Effector memory CD8-positive, alpha-beta T cell (primary cell): Measurements from ENCODE around the gene CDH26.

Source experiments
- ATAC-seq: fragments of 150-1000 bp; cut with Tn5 transposase; replicated peaks from 2 replicates; pipeline ENCODE4 v1.10.0; 2021; ENCODE audit warnings: mild to moderate bottlenecking, moderate library complexity
- DNase-seq, 3 experiments: peaks; one replicate each; pipeline ENCODE4 v3.0.0; 2021
- H3K27ac Mint-ChIP-seq, 2 donors: one replicate each; pipeline ENCODE4 v1.8.0; 2022; ENCODE audit warnings: mild to moderate bottlenecking in 2 of 2, mixed read lengths in 2 of 2, moderate library complexity in 2 of 2
- H3K27me3 Mint-ChIP-seq, 2 donors: one replicate each; pipeline ENCODE4 v1.8.0; 2022; ENCODE audit warnings: mixed read lengths in 2 of 2
- H3K36me3 Mint-ChIP-seq: one replicate; pipeline ENCODE4 v1.8.0; 2022; ENCODE audit warnings: mild to moderate bottlenecking, moderate library complexity, mixed read lengths; ENCODE audit not compliant: insufficient read depth
- H3K4me1 Mint-ChIP-seq, 2 donors: one replicate each; pipeline ENCODE4 v1.8.0; 2022; ENCODE audit warnings: low read depth in 2 of 2, mixed read lengths in 2 of 2
- H3K4me3 Mint-ChIP-seq, 2 donors: one replicate each; pipeline ENCODE4 v1.8.0; 2022; ENCODE audit warnings: mild to moderate bottlenecking in 2 of 2, mixed read lengths in 2 of 2, moderate library complexity in 2 of 2
- H3K9me3 Mint-ChIP-seq, 2 donors: one replicate each; pipeline ENCODE4 v1.8.0; 2022; ENCODE audit warnings: mixed read lengths in 2 of 2
- total RNA-seq, 9 experiments: gene quantifications; one replicate each; lab custom pipeline; 2026; lab: John Stamatoyannopoulos, UW

CDH26 gene
- 0.67 to 6.9 (median 1.4) reads per million in 9 experiments for total RNA-seq

GRCh38 chr20:59958123-59958522 lies at the start of gene CDH26:
Gene CDH26 (plus strand): TSS chr20:59958423. CDS start chr20:59958727, 304 bp downstream.
- Mint-ChIP-seq H3K36me3 (no peaks in the 10 kb centered on the region), H3K9me3 (no peaks in the 10 kb centered on the region), H3K27ac (no peak within 1 kb of the TSS), H3K27me3 (no peaks in the 10 kb centered on the region), H3K4me3 (no peak within 1 kb of the TSS), H3K4me1 (no peaks in the 10 kb centered on the region)
- no peak for DNase-seq
- no peak for ATAC-seq

- H3K4me1 Mint-ChIP-seq: no peaks in the 10 kb centered on the region
- H3K9me3 Mint-ChIP-seq: no peaks in the 10 kb centered on the region
- H3K36me3 Mint-ChIP-seq: no peaks in the 10 kb centered on the region
- no peak overlapping the region for H3K4me3 Mint-ChIP-seq
- ATAC-seq: no peak
- DNase-seq: no peak
- no peak overlapping the region for H3K27ac Mint-ChIP-seq
- H3K27me3 Mint-ChIP-seq: no peaks in the 10 kb centered on the region
Observed at GRCh38 chr20:59908855-59909254, 49.4 kb upstream of the CDH26 start.

- Mint-ChIP-seq H3K27me3 (no peaks in the 10 kb centered on the region), H3K36me3 (no peaks in the 10 kb centered on the region), H3K4me3 (no peak overlapping the region), H3K27ac (no peak overlapping the region), H3K9me3 (no peaks in the 10 kb centered on the region), H3K4me1 (no peaks in the 10 kb centered on the region)
- no peak for DNase-seq
- ATAC-seq: no peak
Observed at GRCh38 chr20:59911041-59911440, 47.2 kb upstream of the CDH26 start.

- ATAC-seq (no peak), DNase-seq (no peak)
- Mint-ChIP-seq H3K4me3 (no peak overlapping the region), H3K27ac (no peak overlapping the region), H3K27me3 (no peaks in the 10 kb centered on the region), H3K9me3 (no peaks in the 10 kb centered on the region), H3K4me1 (no peaks in the 10 kb centered on the region), H3K36me3 (peaks cover 4% of the 10 kb centered on the region)
Observed at GRCh38 chr20:59912609-59913008, 45.6 kb upstream of the CDH26 start.

- no peaks in the 10 kb centered on the region for H3K27me3 Mint-ChIP-seq
Observed at GRCh38 chr20:59920944-59921343, 37.3 kb upstream of the CDH26 start.

GRCh38 chr20:59923514-59923913 lies 34.7 kb upstream of the CDH26 start:
- no peaks in the 10 kb centered on the region for H3K36me3 Mint-ChIP-seq
- H3K4me1 Mint-ChIP-seq: peaks cover 0 to 3% of the 10 kb centered on the region in 2 donors
- H3K9me3 Mint-ChIP-seq: no peaks in the 10 kb centered on the region
- no peak for DNase-seq
- no peak overlapping the region for H3K4me3 Mint-ChIP-seq
- no peak overlapping the region for H3K27ac Mint-ChIP-seq
- ATAC-seq: no peak
- H3K27me3 Mint-ChIP-seq: no peaks in the 10 kb centered on the region

More at GRCh38 chr20:59920944-59921343, 37.3 kb upstream of the CDH26 start:
- Mint-ChIP-seq H3K36me3 (peaks cover 4% of the 10 kb centered on the region), H3K4me1 (peaks cover 0 to 3% of the 10 kb centered on the region in 2 donors), H3K27ac (no peak overlapping the region), H3K9me3 (no peaks in the 10 kb centered on the region), H3K4me3 (no peak overlapping the region)
- ATAC-seq (no peak), DNase-seq (no peak)

- no peak for ATAC-seq
Observed at GRCh38 chr20:59925359-59925758, 32.9 kb upstream of the CDH26 start.

GRCh38 chr20:59925899-59926298 lies 32.3 kb upstream of the CDH26 start:
- DNase-seq (no peak), ATAC-seq (no peak)
- no peaks in the 10 kb centered on the region for H3K9me3 Mint-ChIP-seq
- H3K36me3 Mint-ChIP-seq: no peaks in the 10 kb centered on the region
- no peak overlapping the region for H3K4me3 Mint-ChIP-seq
- peaks cover 0 to 3% of the 10 kb centered on the region in 2 donors for H3K4me1 Mint-ChIP-seq
- H3K27ac Mint-ChIP-seq: no peak overlapping the region
- H3K27me3 Mint-ChIP-seq: no peaks in the 10 kb centered on the region

More at GRCh38 chr20:59925359-59925758, 32.9 kb upstream of the CDH26 start:
- Mint-ChIP-seq H3K27me3 (no peaks in the 10 kb centered on the region), H3K9me3 (no peaks in the 10 kb centered on the region), H3K4me1 (peaks cover 0 to 3% of the 10 kb centered on the region in 2 donors), H3K36me3 (no peaks in the 10 kb centered on the region), H3K27ac (peak overlapping the region in 1 of 2 donors; percentile 64), H3K4me3 (no peak overlapping the region)
- no peak for DNase-seq

GRCh38 chr20:59931511-59932312 lies 26.5 kb upstream of the CDH26 start:
- Mint-ChIP-seq H3K4me3 (peak overlapping the region; percentile 51 to 79), H3K4me1 (peaks cover 0 to 7% of the 10 kb centered on the region in 2 donors), H3K27ac (no peak overlapping the region), H3K36me3 (peaks cover 6% of the 10 kb centered on the region), H3K27me3 (no peaks in the 10 kb centered on the region), H3K9me3 (no peaks in the 10 kb centered on the region)
- DNase-seq (no peak), ATAC-seq (no peak)

- DNase-seq: no peak
- Mint-ChIP-seq H3K27me3 (no peaks in the 10 kb centered on the region), H3K4me1 (peaks cover 0 to 7% of the 10 kb centered on the region in 2 donors), H3K4me3 (peak overlapping the region; percentile 74 to 79), H3K9me3 (no peaks in the 10 kb centered on the region), H3K36me3 (peaks cover 6% of the 10 kb centered on the region), H3K27ac (no peak overlapping the region)
- no peak for ATAC-seq
Observed at GRCh38 chr20:59932616-59933295, 25.5 kb upstream of the CDH26 start.

GRCh38 chr20:59933296-59933848 lies 24.9 kb upstream of the CDH26 start, which contains the start of gene SYCP2:
Gene SYCP2 (minus strand): TSS chr20:59933637. CDS start chr20:59922413, 11,224 bp downstream.
- Mint-ChIP-seq H3K27me3 (no peaks in the 10 kb centered on the region), H3K9me3 (no peaks in the 10 kb centered on the region), H3K4me1 (peaks cover 2 to 10% of the 10 kb centered on the region in 2 donors), H3K27ac (peak within 1 kb of the TSS; percentile 46 to 71), H3K4me3 (peak within 1 kb of the TSS; percentile 74 to 79), H3K36me3 (peaks cover 8% of the 10 kb centered on the region)
- ATAC-seq: peak; percentile 82
- peak; percentile 48 to 67 (median 59) for DNase-seq

- Mint-ChIP-seq H3K4me3 (peak overlapping the region; percentile 74 to 79), H3K36me3 (peaks cover 12% of the 10 kb centered on the region), H3K9me3 (no peaks in the 10 kb centered on the region), H3K27me3 (no peaks in the 10 kb centered on the region), H3K27ac (peak overlapping the region; percentile 46 to 71), H3K4me1 (peaks cover 8 to 16% of the 10 kb centered on the region in 2 donors)
- DNase-seq: peak; percentile 70 to 79 (median 78)
- ATAC-seq: peak; percentile 75
Observed at GRCh38 chr20:59933849-59934585, 24.2 kb upstream of the CDH26 start.
